ENCODE results near the gene ART1.

DNA sequence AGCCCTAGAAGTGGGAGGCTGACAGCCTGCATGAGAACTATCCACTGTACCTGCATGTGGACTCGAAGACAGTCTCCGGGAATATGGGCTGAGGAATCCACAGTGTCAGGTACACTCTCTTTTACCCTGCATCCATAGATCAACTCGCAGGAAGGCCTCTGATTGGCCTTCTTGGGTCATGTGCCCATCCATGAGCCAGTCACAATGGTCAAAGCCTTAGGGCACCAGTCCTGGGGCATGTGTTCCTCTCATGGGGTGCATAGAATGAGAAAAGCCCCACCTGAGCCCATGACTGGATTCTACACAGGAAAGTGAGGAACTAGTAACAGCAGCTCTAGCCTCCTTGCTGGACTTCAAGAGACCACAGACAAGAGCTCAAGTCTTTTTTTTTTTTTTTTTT is 10.6 kb downstream of the ART1 start:
- no peak for TF ChIP-seq CTCF (IDR thresholded peaks at IDR 0.05)
- TF ChIP-seq POLR2A (IDR thresholded peaks at IDR 0.05), result no peak

Data from testis (tissue), 2 donors.